Heart left ventricle (tissue), 13 donors: ENCODE data around the gene GSAP.

Experiments
- CTCF ChIP-seq, 12 donors: fragments of 200-600 bp; sonication (generic) in 4 of 12; IDR thresholded peaks; one replicate each; pipeline versions ENCODE4 v1.5.0 to v1.8.0; 2018 to 2022; ENCODE audit warnings: antibody characterized with exemption in 12 of 12, mild to moderate bottlenecking in 5 of 12
- POLR2A ChIP-seq, 2 donors: fragments of 450-650 bp; IDR thresholded peaks; one replicate each; pipeline ENCODE4 v1.6.1; 2017; ENCODE audit warnings: antibody characterized with exemption in 2 of 2, mild to moderate bottlenecking in 2 of 2, moderate library complexity in 2 of 2
- donor health status: ischemic (EF 13 %, LVEDD 7.1; RV severe dilation, severe dysfunction).
- donor health status: DM: no; HTN: yes; CAD: no.
- donor health status: DM: no; HTN: no; CAD: no.
- donor health status: ischemic (EF 25% LVEDD 6.9; RV normal size, moderate dysfunction).
- donor health status: ischemic (EF 25% LVEDD 5.7; RV mildly dilated, moderate dysfunction).
- donor health status: ischemic (EF 35%, LVEDD 5.7; RV mildly dilated, moderate dysfunction).
- donor health status: nonischemic (EF 11% LVEDD 7.7; RV severe dilation, severe dysfunction).
- donor health status: DM: yes; HTN: yes; CAD: no.
- donor health status: PGD.
- donor health status: ischemic (EF 29% LVEDD 5.4; RV normal size, mild dysfunction).
- donor health status: nonischemic (EF 23%, LVEDD 6.1; RV moderate dilation, normal function).

- TF ChIP-seq POLR2A (IDR thresholded peaks at IDR 0.05) (no peak), CTCF (IDR thresholded peaks at IDR 0.05) (no peak)
Measured at GRCh38 chr7:77354914-77355313, 61.2 kb downstream of the GSAP start.
